ENCODE measurements around the gene SATB2. TPM values are rescaled to one million over a fixed set of nuclear protein-coding genes. Genes with fewer than 3 reads are reported as not detected.

Gene SATB2
- total and polyA plus RNA-seq, 4 donors = 0.47 to 3.7 (median 1.8) TPM

- H3K4me1 ChIP-seq (ENCODE audit: control insufficient read depth in 5 of 5, insufficient read depth in 5 of 5, low read length in 5 of 5) = no peaks in the 10 kb centered on the region
- no peaks in the 10 kb centered on the region for H3K36me3 ChIP-seq (ENCODE audit: control insufficient read depth in 4 of 4, insufficient read depth in 4 of 4, low read length in 4 of 4)
- no peaks in the 10 kb centered on the region for H3K9me3 ChIP-seq (ENCODE audit: control insufficient read depth in 4 of 4, insufficient read depth in 3 of 4, low read length in 3 of 4)
- ATAC-seq (ENCODE audit: insufficient read depth, low FRiP score) (no peak), DNase-seq (no peak)
- H3K9ac ChIP-seq (ENCODE audit: insufficient read depth in 1 of 2, low read length in 2 of 2) = no peak overlapping the region
- TF ChIP-seq, protein P1, sequence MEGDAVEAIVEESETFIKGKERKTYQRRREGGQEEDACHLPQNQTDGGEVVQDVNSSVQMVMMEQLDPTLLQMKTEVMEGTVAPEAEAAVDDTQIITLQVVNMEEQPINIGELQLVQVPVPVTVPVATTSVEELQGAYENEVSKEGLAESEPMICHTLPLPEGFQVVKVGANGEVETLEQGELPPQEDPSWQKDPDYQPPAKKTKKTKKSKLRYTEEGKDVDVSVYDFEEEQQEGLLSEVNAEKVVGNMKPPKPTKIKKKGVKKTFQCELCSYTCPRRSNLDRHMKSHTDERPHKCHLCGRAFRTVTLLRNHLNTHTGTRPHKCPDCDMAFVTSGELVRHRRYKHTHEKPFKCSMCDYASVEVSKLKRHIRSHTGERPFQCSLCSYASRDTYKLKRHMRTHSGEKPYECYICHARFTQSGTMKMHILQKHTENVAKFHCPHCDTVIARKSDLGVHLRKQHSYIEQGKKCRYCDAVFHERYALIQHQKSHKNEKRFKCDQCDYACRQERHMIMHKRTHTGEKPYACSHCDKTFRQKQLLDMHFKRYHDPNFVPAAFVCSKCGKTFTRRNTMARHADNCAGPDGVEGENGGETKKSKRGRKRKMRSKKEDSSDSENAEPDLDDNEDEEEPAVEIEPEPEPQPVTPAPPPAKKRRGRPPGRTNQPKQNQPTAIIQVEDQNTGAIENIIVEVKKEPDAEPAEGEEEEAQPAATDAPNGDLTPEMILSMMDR (IDR thresholded peaks at IDR 0.05; ENCODE audit: control extremely low read depth, extremely low read depth) = no peak
- WGBS, 2 donors = 81 to 91% methylated on average over 1 of the region's 1 CpG
- H3K27me3 ChIP-seq (ENCODE audit: control insufficient read depth in 3 of 3, insufficient read depth in 3 of 3, low read length in 2 of 3) = no peaks in the 10 kb centered on the region
- H3K27ac ChIP-seq (ENCODE audit: low read depth in 1 of 2, low read length in 1 of 2) = no peak overlapping the region
- no peak overlapping the region for H3K4me3 ChIP-seq
Observed at GRCh38 chr2:199388728-199389268, 68.9 kb downstream of the SATB2 start.

- no peak for DNase-seq
- 93 to 94% methylated on average over 1 of the region's 1 CpG for WGBS, 2 donors
Observed at GRCh38 chr2:199384043-199384442, 73.7 kb downstream of the SATB2 start.

DNA sequence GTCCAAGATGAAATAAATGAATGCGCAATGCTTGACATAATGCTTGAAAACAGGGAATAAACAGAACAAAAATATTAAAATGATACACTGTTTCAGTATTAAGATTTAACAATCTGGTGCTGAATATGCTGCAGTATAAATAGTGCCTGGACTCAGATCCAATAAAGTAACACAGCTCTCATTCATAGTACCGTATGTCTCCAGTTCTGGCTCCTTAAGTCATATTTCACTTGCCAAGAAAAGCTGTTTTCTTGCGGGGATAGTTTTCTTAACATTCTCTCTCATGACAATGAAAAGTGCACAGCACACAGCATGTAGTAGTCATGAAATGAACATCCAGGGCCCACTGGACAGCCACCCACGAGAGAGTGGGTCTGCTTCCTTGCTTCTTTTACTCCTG lies 74.7 kb downstream of the SATB2 start:
- Histone ChIP-seq H3K27me3 (ENCODE audit: control insufficient read depth in 3 of 3, insufficient read depth in 3 of 3, low read length in 2 of 3) (no peaks in the 10 kb centered on the region), H3K4me1 (ENCODE audit: control insufficient read depth in 5 of 5, insufficient read depth in 5 of 5, low read length in 5 of 5) (no peaks in the 10 kb centered on the region), H3K4me3 (no peak overlapping the region), H3K36me3 (ENCODE audit: control insufficient read depth in 4 of 4, insufficient read depth in 4 of 4, low read length in 4 of 4) (no peaks in the 10 kb centered on the region), H3K27ac (ENCODE audit: low read depth in 1 of 2, low read length in 1 of 2) (no peak overlapping the region), H3K9me3 (ENCODE audit: control insufficient read depth in 4 of 4, insufficient read depth in 3 of 4, low read length in 3 of 4) (no peaks in the 10 kb centered on the region), H3K9ac (ENCODE audit: insufficient read depth in 1 of 2, low read length in 2 of 2) (no peak overlapping the region)
- no peak for DNase-seq
- no peak for ATAC-seq (ENCODE audit: insufficient read depth, low FRiP score)
- 79 to 85% methylated on average over 4 of the region's 4 CpGs for WGBS, 2 donors
- TF ChIP-seq, protein P1 (IDR thresholded peaks at IDR 0.05; ENCODE audit: control extremely low read depth, extremely low read depth) = no peak

More at GRCh38 chr2:199384043-199384442, 73.7 kb downstream of the SATB2 start:
- Histone ChIP-seq H3K27me3 (ENCODE audit: control insufficient read depth in 3 of 3, insufficient read depth in 3 of 3, low read length in 2 of 3) (no peaks in the 10 kb centered on the region), H3K4me3 (no peak overlapping the region), H3K4me1 (ENCODE audit: control insufficient read depth in 5 of 5, insufficient read depth in 5 of 5, low read length in 5 of 5) (no peaks in the 10 kb centered on the region), H3K9ac (ENCODE audit: insufficient read depth in 1 of 2, low read length in 2 of 2) (no peak overlapping the region), H3K27ac (ENCODE audit: low read depth in 1 of 2, low read length in 1 of 2) (no peak overlapping the region), H3K9me3 (ENCODE audit: control insufficient read depth in 4 of 4, insufficient read depth in 3 of 4, low read length in 3 of 4) (no peaks in the 10 kb centered on the region), H3K36me3 (ENCODE audit: control insufficient read depth in 4 of 4, insufficient read depth in 4 of 4, low read length in 4 of 4) (no peaks in the 10 kb centered on the region)
- TF ChIP-seq, protein P1 (IDR thresholded peaks at IDR 0.05; ENCODE audit: control extremely low read depth, extremely low read depth) = no peak
- ATAC-seq (ENCODE audit: insufficient read depth, low FRiP score) = no peak

DNA sequence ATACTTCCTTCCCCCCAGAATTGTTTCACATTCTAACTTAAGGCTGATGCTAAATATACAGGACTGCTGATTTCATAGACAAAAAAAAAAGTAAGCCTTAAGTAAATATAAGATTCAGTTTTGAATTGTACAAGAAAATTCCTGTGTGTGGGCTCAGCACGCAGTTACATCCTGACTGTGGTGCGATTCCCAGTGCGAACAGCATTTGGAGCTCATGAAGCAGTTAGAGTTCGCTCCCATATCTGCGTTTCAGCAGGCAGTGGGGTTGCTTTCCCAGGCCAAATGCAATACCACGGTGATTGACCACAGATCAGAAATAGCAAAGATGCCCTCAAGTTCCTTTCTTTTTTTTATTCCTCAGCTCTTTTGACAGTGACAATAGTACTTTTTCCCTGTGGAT lies 75.6 kb downstream of the SATB2 start:
- Histone ChIP-seq H3K27me3 (ENCODE audit: control insufficient read depth in 3 of 3, insufficient read depth in 3 of 3, low read length in 2 of 3) (no peaks in the 10 kb centered on the region), H3K9me3 (ENCODE audit: control insufficient read depth in 4 of 4, insufficient read depth in 3 of 4, low read length in 3 of 4) (no peaks in the 10 kb centered on the region), H3K4me3 (no peak overlapping the region), H3K27ac (ENCODE audit: low read depth in 1 of 2, low read length in 1 of 2) (no peak overlapping the region), H3K36me3 (ENCODE audit: control insufficient read depth in 4 of 4, insufficient read depth in 4 of 4, low read length in 4 of 4) (no peaks in the 10 kb centered on the region), H3K9ac (ENCODE audit: insufficient read depth in 1 of 2, low read length in 2 of 2) (no peak overlapping the region), H3K4me1 (ENCODE audit: control insufficient read depth in 5 of 5, insufficient read depth in 5 of 5, low read length in 5 of 5) (no peaks in the 10 kb centered on the region)
- TF ChIP-seq, protein P1 (IDR thresholded peaks at IDR 0.05; ENCODE audit: control extremely low read depth, extremely low read depth) = no peak
- WGBS, 2 donors = 16 to 37% methylated on average over 6 of the region's 6 CpGs
- no peak for ATAC-seq (ENCODE audit: insufficient read depth, low FRiP score)
- no peak for DNase-seq

Measured in lung (tissue), 12 donors.